ENCODE measurements around the gene NAA38.

NAA38 gene

DNA sequence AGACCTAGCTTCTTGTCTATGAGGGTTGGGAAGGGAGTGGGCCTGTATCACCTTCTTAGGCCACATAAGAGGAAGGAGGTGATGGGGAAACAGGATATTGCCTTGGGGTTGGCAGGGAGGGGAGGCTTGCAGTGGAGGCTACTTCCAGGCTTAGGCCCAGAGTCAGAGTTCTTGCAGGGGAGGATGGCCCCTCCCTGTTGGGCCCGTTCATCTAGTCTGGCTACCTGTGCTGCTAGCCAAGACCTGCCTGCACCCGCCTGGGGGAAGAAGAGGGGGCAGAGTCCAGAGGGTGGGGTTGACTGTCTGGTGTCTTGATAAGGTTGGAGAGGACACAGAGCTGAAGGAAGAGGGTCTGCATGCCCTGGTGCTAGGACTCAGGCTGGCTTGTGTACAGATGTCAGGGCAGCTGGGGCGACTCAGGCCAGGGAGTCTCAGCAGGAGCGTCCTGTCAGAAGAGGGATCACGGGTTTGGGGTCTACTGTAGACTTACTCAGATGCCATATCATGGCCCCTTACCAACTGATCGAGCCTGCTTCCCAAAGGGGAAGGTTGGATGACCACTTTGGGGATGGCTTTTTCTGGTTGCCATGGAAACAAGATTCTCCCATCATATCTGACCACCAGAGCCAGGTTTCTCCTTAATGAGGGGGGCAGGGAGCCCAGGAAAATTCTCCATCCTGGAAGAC is 18.0 kb downstream of the NAA38 start:
- no peak for DNase-seq

DNA sequence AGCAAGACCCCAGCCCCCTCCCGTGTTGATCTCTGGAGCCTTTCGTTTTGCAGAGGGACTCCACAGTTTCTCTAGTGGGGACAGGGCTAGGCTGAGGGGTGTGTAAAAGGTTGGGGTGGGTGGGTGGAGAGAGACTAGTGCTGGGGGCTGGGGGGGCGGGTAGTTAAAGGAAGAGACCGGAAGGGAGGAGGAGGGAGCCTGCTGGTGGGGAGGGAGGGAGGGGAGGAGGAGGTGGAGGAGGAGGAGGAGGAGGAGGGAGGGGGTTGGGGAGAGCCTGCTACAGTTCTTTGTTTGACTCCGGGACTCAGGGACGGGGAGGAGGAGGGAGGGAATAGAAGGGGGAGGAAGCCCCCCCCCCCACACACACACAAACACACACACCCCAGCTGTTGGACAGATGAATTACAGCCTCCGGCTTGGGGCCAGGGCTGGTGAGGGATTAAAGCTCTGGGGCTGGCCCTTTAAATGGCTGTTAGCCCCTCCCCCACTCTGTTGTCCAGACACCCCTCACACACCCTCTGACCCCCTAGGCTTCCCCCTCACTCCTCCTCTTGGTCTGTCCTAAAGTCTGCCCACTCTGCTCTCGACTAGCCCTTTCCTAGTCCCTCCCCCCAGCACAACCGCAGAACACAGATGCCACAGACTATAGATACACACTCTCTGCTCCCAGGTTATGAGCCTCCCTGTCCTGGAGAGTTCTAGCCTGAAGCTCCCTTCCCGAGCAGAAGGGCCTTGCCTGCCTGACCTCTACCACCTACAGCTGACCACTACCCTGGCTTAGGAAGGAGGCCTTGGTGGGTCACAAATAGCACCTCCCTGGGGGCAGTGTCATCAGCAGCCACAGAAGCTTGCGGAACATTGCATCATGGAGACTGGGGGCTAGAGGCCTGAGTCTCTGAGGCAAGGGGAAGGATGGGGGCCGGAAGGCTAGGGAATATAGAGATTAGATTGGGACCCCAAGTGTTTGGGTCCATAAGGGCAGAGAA is 19.0 kb downstream of the NAA38 start:
- DNase-seq: peak; percentile 59

DNA sequence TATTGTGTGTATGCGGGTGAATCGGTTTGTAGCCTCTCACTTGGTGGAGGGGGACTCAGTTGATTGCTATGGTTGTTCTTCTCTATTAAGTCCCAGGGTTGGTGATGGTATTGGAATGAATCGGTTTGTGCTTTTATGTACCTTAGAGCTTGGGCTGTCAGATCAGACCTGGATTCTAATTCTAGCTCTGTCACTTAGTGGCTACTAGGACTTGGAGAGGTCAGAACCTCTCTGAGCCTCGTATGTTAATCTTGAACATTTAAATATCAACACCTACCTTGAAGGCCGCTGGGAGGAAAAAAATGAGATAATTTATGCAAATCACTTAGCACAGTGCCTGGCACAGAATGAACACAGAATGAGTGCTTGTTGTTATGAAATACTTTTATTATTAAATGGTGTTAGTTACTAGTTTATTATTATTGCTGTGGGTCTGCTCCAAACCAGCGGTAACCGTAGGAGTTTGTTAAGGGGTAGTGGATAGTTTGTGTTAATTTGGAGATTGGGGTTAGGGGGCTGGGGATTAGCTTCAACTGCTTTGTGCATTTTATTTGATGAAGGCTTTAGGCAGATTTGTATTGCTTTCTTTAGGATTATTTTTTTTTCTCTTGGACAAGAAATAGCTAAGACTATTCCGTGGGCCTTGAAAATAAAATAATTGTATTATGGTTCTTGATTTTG is 19.8 kb downstream of the NAA38 start:
- peak; percentile 52 for DNase-seq

DNA sequence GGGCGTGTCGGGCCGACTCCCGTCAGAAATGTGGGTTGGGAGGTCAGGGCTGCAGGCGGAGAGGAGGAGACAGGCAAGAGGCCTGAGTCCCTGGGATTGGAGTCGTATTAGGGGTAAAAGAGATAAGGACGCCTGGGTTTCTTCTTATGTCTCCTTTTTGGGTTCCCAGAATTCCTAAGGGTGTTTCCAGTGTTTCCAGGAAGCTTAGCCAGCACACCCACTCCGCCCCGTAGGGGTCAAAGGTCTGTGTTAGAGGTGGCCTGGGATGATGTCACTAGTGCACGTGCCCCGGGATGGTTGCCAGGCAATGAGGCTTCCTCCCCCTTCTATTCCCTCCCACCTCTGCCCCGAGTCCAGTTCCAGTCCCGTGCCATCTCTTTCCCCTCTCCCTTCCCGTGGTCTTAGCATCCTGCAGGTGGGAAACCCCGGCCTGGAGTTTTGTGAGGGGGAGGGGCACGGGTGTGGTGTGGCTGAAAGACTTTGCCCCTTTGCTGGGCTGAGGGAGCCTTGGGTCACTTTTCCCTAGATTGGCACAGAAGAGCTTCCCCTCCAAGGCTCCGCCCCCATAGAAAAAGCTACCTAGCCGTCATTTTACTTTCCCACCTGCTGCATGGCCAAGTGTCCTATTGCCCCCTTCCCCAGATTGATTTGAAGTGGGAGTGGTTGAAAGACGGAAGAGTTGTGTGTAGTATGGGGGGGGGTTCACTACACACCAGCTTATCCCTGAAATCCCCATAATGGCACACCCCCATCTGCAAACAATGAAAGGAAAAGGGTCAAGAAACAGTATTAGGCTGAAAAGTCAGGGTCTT is 20.6 kb downstream of the NAA38 start:
- DNase-seq: peak; percentile 97

- DNase-seq: peak; percentile 67
Observed at GRCh38 chr17:7835814-7836595, 21.4 kb downstream of the NAA38 start.

DNA sequence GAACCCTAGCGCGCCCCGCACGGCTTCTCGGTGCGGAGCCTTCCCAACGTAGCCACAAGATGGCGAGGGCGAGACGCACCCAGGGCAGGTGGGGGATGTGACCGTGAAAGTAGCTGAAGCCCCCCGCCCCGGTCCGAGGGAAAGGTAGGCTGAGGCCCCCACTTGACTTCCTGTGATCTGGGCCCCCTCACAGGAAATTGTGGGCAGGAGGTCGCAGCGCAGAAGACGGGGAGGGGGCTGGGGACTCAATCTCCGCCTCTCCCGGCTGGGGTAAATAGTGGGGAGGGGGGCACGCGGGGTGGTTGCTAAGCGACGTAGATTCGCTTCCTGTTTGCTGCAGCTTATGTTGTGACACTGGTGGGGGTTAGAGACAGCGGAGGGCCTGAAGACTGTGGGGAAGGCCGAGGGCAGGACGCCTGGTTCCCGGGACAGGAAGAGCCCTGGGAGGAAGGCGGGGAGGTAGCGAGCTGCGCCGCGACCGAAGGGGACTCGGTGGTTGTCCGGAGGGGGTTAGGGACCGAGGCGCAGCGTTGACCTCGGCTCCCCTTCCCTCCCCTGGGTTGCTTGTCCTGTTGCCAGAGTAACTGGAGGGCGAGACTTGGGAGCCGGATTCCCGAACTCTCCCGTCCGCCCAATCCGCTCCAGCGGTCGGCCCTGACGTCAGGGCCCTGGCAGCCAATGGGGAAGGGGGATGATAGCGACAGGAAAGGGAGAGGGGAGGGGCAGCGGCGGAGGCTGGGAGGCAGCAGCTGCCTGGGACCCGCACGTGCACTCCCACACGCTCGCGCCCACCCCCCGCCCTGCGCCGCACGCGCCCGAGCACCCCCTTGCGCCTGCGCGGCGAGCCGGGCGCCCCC is 22.2 kb downstream of the NAA38 start:
- peak; percentile 92 for DNase-seq

- no peak for DNase-seq
Observed at GRCh38 chr17:7834542-7834956, 22.8 kb downstream of the NAA38 start.

DNA sequence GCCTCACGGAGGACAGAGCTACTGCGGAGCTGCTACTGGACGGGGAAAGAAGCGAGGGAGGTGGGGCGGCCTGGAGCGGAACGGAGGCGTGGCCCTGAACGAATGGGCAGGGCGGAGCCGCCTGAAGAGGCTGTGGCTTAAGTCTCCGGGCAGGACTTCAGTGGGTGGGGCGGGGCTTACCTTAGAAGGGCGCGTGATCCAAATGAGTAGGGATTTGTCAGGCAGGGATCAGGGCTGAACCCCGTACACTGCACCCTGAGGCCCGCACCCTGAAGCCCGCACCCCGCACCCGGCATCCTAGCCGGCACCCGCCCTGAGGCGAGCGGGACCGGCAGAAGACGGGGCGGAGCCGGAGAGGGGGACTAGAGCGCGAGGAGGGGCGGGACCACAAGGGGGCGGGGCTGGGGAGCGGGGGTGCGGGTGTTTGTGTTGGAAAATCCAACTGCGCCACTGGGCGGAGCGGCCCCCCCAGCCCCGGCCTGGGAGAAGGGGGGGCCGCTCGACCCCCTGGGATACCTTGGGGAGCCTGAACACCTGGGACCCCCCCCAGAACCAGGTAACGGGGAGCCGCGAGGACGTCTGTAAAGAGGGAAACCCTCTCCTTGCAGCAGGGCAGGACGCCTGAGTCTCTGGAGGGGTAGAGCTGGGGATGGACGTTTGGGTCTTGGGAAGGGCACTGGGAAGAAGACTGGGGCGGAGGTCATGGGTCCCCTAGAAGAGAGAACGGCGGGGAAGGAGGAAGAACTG is 23.4 kb downstream of the NAA38 start, which contains the start of gene KDM6B:
TSS of gene KDM6B (plus strand) at position 423 of the 747 bp plus-strand sequence. CDS start 11,338 bp downstream, outside the sequence.
- peak; percentile 89 for DNase-seq

GRCh38 chr17:7833011-7833794 is 24.2 kb downstream of the NAA38 start:
- no peak for DNase-seq

- DNase-seq: no peak
Observed at GRCh38 chr17:7832431-7832830, 24.9 kb downstream of the NAA38 start.

DNA sequence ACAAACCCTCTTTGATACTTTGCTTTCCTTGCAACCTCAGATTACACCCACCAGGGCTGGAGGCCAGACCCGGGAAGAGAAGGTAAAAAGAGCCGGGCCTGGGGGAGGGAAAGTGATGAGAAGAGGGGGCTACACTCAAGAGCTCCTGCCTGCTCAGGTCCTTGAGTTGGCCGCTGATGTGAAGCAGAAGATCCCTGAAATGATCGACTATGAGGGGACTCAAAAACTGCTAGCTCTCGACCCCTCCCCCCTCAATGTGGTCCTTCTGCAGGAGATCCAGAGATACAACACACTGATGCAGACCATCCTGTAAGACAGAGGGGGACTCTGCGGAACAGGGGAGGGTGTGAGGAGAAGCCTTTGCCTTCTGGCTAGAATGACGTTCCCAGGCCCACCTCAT is 26.1 kb downstream of the NAA38 start:
- DNase-seq: no peak

DNA sequence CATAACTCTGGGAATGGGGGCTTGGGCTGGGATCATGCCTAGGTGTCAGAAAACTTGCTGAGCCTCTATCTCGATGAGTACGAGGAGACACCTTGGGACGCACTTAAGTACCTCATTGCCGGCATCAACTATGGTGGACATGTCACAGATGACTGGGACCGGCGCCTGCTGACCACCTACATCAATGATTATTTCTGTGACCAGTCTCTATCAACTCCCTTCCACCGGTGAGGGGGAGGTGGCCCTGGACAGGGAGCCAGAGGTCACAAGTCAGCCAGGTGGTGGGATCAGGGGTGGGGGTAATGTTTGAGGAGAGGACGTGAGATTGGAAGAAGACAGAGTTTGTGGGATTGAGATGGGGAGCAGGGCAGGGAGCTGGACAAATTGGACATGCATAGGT is 26.7 kb downstream of the NAA38 start:
- DNase-seq: no peak

DNA sequence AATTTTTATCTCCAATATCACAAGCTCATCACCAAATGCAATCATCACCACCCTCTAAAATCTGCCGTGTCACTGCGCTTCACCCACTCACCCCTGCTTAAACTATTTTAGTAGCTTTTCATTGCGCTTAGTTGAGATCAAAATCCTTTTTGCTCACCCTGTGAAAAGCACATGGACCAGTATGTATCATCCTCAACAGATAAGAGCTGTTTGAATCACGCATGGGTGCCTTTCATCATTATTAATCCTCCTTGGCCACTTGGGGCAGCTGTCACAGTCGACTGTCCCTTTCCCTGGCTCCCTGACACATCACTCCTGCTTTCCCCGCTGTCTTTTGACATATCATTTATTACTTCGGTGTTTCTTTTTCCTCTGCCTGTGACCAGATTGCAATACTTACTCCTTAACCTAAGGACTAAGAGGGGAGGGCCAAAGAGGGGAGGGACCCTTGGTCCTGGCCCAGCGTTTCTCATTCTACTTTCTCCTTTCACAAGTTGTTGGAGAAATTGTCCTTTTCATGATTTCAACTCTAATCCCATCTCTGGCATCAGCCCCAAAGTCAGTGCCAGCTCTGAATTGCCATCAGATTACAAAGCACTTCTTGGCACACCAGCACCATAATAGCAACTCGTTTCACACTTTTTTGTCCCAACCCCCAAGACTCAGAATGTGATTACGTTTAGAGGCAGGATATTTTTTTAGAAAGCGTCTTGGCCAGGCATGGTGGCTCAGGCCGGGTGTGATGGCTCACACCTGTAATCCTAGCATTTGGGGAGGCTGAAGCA is 32.0 kb downstream of the NAA38 start:
- DNase-seq: no peak

GRCh38 chr17:7824021-7824924 is 33.1 kb downstream of the NAA38 start:
- no peak for DNase-seq

- DNase-seq: no peak
Observed at GRCh38 chr17:7823581-7824001, 33.8 kb downstream of the NAA38 start.

GRCh38 chr17:7822126-7822525 is 35.2 kb downstream of the NAA38 start:
- no peak for DNase-seq

DNA sequence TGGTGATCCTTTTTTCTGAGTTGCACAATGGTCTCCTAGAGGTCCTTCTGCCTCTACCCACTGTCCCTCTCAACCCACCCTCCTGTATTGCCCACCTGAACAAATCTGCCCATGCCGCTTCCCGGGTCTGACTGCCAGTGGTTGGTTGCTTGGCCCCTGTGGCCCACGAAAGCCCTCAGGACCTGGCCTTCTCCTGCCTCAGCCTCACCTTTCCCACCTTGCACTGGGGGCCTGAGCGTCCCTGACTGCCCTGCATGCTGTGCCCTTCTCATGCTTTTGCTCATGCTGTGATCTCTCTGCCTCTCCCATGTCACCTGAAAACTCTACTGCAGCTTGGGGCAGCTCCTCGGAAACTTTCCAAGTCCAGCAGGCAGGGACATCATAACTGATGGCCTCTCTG is 37.1 kb downstream of the NAA38 start:
- no peak for DNase-seq
